Hematopoietic multipotent progenitor cell treated with erythropoietin and hydrocortisone succinate and interleukin-3 and kit ligand, for 15 days (in vitro differentiated cells): Measurements from ENCODE around the gene ZKSCAN4.

Experiments
- DNase-seq: peaks from one replicate; pipeline ENCODE4 v3.0.0-alpha.2; 2015; ENCODE audit warnings: low spot score

Gene ZKSCAN4

DNA sequence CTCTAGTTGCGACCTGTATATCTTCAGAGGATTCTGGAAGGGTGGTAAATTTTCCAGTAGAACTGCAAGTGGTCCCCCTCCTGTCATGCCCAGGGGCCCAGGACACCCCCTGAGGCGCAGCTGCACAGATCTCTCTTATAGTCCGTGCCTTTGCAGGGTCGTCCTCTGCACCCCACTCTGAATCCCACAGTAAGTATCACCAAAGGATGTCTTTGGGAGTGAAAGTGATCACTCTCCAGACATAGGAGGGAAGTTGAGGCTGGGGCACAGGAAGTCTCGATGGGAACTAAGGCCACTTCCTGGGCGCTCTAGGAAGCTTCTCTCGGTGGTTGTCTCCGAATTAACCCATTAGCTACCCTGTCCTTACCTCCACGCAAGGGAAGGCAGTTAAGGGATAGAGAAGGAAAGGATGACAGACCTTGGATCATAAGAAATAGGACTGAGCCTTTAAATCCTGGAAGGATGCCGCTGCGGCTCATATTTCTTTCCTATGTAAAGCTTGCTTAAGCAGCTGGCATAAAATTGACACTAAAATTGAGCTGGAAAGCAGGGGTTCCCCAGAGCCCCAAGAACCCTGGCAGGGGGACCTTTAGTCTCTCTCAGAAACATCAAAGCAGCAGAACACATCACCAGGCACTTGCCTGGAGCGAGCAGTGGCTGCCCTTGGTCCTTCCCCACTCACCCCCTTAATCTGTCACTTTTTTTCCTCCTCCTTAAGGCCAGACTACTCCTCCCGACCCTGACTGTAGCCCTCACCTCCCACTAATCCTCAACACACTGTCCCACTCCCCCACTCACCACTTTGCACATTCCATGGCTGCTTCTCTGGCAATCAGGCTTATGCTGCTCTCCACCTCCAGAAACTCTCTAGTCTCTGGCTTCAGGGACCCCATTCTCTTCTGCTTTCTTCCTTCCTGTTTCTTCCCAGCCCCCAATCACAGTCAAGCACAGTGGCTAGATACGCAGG is at the start of gene ZKSCAN4:
Gene ZKSCAN4, minus strand, starts transcription at position 261 of the 967 bp plus-strand sequence. CDS start 289 bp downstream, outside the sequence.
- peak; percentile 81 for DNase-seq

DNA sequence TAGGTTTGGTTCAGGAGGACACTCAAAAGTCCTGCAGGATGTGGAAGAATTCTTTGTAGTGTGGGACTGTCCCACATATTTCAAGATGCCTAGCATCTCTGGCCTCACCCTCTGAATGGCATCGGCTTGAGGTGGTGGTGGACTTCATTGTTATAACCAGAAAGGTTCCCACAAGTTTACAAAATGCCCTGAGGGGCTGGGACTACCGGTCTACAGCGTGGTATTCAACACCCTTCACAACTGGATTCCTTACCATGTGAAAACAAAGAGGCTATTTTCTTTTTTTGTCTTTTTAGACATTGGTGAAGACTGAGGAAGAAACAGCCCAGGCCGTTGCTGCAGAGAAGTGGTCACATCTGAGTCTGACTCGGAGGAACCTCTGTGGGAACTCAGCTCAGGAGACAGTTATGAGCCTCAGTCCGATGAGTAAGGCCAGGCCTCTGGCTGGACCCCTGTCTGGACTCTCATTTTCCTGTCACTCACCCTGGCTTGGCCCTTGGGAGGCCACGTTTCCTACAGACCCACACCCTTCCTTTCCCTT is 44.5 kb upstream of the ZKSCAN4 start:
- no peak for DNase-seq

DNA sequence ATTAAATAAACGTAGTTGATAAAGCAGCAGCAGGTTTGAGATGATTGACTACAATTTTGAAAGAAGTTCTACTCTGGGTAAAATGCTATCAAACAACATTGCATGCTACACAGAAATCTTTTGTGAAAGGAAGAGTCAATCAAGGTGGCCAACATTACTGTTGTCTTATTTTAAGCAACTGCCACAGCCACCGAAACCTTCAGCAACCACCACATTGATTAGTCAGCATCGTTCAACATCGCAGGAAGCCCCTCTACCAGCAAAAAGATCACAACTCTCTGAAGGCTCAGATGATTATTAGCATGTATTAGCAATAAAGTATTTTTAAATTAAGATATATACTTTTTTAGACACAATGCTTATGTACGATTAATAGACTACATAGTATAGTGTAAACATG is 43.3 kb upstream of the ZKSCAN4 start:
- no peak for DNase-seq

DNA sequence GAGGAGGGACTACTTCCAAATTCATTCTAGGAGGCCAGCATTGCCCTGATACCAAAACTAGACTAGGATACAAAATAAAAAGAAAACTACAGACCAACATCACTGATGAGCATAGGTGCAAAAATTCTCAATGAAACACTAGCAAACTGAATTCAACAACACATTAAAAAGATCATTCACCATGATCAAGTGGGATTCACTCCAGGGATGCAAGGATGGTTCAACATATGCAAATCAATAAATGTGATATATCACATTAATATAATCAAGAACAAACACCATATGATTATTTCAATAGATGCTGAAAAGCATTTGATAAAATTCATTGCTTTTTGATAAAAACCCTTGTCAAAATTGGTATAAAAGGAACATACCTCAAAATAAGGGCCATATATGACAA is 39.5 kb upstream of the ZKSCAN4 start:
- DNase-seq, result no peak

DNA sequence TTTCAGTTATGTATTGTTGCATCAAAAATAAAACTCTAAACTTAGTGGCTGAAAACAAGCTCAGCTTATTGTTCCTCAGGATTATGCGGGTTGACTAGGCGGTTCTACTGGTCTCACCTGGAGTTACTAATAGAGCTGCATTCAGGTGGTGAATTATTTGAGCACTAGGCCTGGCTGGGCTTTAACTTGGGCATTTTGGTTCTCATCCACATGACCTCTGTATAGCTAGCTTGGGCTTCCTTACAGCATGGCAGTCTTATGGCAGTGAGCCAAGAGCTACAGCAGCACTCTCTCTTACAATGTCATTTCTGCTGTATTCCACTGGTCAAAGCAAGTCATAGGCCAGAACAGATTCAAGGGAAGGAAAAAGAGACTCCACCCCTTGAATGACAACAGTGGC is 30.9 kb upstream of the ZKSCAN4 start:
- no peak for DNase-seq

DNA sequence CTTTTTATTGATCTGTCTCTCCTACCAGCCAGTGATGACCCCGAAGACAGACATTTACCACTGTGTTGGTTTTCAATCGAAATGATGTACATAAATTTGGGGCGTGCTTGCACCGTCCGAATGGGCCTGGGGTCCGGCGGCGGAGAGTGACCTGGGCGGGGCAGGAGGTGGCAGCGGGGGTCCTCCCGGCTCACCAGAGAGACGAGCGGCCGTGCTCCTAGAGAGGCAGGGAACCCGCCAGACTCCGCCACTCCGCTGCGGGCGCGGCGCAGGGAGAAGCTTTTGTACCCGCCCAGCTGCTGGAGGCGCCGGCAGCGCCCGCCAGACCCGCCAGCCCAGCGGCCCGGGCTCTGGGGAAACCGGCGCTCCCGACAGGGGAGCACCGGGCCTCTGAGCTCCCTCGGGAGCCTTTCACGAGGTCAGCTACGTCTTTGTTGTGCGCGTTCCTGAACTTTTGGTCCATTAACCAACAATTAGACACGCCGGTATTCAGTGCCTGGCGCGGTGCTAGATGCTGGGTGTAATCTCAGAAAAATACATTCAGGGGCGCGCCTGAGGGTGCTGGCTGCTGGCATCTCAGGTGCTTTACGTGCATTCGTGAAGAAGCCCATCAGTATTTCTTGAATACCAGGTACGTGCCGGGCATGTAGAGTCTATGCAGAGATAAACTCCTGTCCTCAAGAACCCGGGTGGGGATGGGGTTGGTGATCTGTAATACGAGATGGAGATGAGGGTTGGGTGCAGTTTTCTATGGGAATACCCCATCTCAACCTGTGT is 29.4 kb upstream of the ZKSCAN4 start, which contains the start of gene PGBD1:
Gene PGBD1, plus strand, starts transcription at position 285 of the 777 bp plus-strand sequence. CDS start 2,242 bp downstream, outside the sequence.
- DNase-seq, result peak; percentile 35

DNA sequence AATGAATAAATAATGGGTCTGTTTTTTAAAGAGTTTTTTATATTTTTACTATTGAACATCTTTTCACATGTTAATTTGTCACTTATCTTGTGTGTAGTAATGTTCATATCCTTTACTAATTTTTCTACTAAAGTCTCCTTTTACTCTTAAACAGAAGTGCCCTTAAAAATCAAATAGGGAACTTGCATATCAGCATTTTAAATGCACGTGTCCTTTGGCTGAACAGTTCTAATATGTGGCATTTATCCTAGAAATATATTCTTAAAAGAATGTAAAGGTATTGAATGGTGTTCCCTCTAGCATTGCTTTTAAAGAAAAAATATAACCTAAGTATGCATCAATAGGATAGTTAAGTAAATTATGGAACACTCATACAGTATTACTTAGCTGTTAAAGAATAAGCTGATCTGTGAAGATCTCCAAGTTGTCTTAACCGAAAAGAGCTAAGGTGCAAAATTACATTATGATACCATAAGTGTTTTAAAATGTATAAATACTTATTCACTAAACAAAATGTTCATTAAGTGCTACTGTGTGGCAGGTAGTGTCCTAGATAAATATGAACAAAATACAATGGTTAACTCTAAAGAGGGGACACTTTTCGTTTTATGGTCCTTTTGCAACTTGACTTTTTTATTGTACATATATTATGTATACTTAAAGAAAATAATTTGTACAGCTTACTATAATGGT is 28.7 kb upstream of the ZKSCAN4 start:
- DNase-seq, result no peak

DNA sequence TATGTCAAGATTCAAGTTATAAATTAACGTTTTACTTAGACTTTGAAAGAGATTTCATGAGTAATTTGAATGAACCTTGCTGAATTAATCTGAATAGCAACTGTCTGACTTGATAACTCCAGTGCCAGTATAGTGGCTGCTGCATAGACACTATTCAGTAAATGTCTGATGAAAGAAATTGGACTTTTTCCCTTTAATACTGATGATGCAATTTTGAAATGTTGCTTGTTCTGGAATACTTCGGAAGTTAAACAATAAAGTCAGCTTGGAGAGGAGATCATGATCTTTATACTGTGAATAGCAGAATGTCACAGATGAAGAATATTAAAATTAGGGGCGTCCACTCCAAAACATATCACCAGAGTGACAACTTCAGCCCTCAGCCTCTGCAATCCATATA is 25.7 kb upstream of the ZKSCAN4 start:
- no peak for DNase-seq

DNA sequence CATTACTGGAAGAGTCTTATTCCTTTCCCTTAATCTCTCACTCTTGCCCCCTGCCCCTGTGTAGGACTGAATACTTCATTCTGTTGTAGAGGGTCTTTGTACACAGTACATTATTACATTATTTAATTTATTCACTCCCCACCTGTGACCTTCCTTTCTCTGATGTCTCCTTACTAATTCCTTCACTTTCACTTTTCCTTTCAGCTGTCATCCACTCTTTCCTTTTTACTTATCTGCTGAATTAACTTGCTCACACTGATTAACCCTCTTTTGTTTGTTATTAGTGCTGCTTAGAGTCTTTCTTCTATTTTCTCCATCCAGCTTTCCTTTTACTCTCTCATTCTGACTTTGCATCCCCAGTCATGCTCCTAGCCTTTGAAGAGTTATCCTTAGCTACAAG is 22.8 kb upstream of the ZKSCAN4 start:
- DNase-seq, result no peak

DNA sequence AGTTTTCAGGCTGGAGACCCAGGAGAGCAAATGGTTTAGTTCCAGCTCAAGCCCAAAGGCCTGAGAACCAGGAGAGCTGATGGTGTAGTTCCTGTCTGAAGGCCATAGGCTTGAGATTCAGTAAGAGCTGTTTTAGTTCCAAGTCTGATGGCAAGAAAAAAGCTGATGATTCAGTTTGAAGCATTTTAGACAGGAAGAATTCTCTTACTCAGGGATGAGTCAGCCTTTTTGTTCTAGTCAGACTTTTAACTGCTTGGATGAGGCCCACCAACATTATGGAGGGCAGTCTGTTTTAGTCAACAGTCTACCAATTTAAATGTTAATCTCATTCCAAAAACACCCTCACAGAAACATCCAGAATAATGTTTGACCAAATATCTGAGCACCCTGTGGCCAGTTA is 17.4 kb upstream of the ZKSCAN4 start:
- peak; percentile 32 for DNase-seq

DNA sequence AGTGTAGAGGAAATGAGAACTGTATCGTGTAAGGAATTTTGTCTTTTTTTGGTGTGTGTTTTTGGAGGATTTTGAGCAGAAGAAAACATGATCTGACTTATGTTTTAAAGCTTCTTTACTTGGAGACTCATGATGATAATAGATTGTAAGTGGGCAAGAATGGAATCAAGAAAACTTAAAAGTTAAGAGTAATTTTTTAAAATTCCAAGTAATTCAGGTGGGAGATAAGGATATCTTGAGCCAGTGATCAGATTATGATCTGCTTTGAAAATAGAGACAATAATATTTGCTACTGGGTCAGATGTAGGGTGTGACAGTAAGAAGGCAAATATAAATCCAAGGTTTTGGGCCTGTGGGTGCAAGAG is 15.6 kb upstream of the ZKSCAN4 start:
- no peak for DNase-seq

DNA sequence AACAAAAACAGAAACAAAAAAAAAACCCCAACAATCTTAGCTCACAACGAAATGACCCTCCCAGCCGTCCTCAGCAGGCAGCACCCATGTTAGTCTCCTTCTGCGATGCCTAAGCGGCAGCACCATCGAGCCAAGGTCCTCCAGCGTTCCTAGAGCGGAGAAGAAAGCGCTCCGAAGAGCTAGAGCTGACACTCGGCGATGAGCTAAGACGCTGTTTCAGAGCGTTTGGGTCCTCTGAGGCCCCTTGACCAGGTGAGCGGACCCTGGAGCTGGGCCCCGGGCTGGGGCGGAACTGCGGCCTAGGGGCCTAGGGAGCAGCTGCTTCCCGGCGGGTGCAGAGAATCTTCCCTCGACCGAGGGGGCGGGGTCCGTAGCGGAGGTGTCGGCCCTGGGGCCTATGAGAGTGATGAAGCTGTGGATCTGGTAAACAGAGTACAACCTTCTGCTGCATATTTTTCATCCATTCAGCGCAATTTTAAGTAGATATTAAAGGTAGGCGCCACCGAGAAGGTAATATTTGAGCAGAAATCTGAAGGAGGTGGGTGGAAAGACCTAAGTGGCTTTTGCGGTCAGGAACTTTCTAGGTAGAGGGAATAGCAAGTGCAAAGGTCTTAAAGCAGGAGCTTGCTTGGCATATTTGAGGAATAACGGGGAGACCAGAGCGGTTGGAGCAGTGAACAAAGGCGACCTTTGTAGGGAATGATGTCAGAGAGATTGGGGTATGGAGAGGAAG is 15.1 kb upstream of the ZKSCAN4 start, which contains the start of gene ZSCAN26:
Gene ZSCAN26, plus strand, starts transcription at position 182 of the 733 bp plus-strand sequence. CDS start 4,777 bp downstream, outside the sequence.
- DNase-seq, result peak; percentile 85

DNA sequence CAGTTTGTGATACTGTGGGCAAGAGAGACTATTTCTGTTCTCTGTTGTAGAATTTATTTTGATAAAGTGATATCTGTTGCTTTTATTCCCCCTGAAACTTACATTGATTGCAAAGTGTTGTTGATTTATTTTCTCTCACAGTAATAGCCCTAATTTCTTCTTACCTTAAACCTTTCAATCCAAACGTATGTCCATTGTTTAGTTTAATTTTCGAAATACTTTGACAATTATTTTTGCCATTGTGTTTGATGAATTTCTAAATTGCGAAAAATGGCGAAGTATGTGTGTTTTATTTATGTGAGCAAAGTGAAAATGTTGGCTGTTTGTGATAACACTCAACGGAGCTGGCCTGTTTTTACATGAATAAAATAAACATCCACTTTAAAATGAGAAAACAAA is 14.5 kb upstream of the ZKSCAN4 start:
- no peak for DNase-seq

DNA sequence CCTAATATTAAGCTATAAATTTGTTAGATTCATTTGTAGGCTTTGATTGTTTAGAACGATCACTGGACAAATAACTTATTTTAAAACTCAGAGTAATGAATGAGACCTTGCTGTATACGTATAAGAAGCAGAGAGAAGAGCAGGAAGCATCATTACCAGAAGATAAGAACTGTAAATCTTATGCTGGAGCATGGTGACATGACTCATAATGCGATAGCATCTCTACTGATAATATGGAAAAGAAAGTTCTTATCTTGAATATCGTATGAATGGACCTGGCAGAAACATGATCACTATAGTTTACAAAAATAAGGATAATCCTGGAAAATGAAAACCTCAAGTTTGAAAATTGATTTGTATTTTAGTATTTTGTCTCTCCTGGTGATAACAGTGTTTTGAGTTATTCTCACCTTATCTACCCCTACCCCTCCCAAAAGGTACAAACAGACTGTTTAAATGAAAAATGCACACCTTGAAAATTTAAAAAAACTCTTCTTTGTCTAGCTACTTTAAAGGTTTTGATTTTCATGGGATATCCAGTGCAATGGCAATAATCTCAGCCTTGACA is 12.8 kb upstream of the ZKSCAN4 start:
- DNase-seq, result no peak

DNA sequence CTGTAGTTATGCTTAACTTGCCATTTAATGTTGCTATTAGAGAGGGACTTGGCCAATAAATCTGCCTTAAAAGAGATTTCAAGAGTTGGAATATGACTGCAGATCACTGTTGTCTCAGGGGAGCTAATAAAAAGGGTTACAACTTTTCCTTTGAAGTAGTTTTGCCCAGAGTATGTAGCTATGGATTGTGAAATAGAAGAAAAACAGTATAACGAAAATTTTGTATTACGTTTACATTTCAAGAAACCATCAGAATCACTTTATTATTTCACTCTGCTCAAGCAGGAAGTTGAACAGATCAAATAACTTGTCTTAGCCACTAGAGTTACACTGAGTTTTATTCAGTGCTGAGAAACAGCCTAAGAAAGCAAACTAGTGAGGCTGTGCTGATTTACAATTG is 11.9 kb upstream of the ZKSCAN4 start:
- DNase-seq, result no peak

DNA sequence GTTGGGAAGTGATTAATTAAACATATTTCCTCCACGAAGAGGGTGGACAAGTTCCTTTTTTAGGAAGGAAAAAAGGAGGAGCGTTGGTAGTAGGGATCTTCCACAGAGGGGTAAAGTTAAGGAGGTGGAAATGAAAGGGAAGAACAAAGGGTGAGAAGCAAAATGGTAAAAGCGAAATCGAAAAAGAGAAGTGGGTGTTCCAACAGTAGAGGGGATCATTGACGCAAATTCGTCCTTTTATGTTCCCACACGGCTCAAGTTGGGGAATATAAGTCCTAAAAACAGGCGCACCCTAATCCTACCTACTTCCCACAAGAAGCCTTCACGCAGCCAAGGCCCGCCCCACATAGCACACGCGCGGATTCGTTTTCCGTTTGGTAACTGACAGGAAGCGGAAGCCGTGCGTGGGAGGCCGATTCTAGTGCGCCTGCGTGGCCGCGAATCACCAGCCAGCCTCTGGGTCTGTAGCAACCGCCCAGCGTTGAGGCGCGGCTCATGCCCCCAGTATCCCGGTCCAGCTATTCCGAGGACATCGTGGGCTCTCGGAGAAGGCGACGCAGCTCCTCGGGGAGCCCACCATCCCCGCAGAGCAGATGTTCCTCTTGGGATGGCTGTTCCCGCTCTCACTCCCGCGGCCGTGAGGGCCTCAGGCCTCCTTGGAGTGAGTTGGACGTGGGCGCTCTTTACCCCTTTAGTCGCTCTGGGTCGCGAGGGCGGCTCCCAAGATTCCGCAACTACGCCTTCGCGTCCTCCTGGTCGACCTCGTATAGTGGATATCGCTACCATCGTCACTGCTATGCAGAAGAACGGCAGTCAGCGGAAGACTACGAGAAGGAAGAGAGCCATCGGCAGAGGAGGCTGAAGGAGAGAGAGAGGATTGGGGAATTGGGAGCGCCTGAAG is 7.1 kb upstream of the ZKSCAN4 start, which contains the start of gene NKAPL:
Gene NKAPL, plus strand, starts transcription at position 421 of the 901 bp plus-strand sequence. Its CDS starts 75 bp downstream, at position 496.
- peak; percentile 46 for DNase-seq

DNA sequence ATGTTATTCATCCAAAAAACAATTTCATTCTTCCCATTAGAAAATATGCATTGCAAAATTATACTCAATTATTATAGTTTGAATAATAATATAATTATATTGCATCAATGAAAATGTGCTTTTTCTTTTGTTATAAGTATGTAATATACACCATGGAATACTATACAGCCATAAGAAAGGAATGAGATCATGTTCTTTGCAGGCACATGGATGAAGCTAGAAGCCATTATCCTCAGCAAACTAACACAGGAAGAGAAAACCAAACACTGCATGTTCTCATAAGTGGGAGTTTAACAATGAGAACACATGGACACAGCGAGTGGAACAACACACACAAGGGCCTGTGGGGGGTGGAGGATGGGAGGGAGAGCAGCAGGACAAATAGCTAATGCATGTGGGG is 5.0 kb upstream of the ZKSCAN4 start:
- no peak for DNase-seq

DNA sequence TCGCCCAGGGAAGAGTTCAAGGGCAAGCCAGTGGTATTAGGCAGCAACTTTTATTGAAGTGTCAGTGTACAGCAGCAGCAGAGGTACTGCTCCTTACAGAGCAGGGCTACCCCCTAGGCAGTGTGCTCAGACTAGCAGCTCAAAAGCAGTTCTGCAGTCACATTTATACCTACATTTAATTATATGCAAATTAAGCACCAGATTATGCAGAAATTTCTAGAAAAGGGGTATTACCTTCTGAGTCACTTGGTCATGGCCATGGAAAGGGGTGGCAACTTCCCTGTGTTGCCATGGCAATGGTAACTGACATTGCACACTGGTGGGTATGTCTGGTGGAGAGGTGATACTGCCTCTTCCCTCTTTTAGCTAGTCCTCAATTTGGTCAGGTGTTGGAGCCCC is 2.1 kb upstream of the ZKSCAN4 start:
- no peak for DNase-seq

DNA sequence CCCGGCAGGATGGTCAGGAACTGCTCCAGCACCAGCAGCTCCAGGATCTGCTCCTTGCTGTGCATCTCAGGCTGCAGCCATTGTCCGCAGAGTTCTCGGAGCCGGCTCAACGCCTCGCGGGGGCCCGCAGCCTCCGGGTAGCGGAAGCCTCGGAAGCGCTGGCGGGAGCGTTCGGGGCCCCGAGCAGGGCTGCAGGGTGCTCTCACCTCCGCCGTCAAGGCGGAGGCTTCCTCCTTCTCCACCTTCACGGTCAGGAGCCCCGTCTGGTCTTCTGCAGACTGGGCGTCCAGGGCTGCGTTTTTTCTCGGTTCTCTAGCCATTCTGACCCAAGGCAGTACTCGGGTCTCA is 434 bp downstream of the ZKSCAN4 start:
- DNase-seq, result peak; percentile 22

DNA sequence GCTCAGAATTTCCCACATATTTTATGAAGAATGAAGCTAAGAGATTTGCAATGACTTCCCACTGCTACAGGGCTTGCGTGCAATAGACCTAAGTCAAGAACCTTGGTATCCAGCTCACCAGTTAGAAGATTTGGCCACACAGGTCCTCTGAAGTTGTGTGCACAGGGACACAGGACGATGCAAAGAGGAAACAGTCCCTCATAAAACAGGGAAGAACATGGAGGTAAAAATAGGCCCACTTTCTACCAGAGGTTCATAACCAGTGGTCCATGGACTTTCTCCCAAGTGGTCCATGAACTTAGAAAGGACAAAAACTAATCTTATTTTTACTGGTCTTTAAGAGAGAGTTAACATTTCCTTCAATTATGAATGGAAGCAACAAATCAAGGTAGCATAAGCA is 1.3 kb downstream of the ZKSCAN4 start:
- no peak for DNase-seq
